GM12891 (cell line): ENCODE results near the gene PMPCB.
"Not testable (repeated sequence)": the region's sequence is repeated elsewhere in the genome, so short reads cannot be mapped to it uniquely, and the experiment has no call there.

Source experiments
- POLR2A ChIP-seq: IDR thresholded peaks from 2 replicates; pipeline ENCODE4 v1.6.1; 2011; ENCODE audit warnings: low read depth, low read length, control low read depth
- POLR2AphosphoS5 ChIP-seq: IDR thresholded peaks from 2 replicates; pipeline ENCODE4 v1.6.1; 2011; ENCODE audit warnings: low read depth, low read length, control low read depth
- TAF1 ChIP-seq: IDR thresholded peaks from 2 replicates; pipeline ENCODE4 v1.6.1; 2011; ENCODE audit warnings: low read depth, low read length, control low read depth

- not testable (repeated sequence) for TF ChIP-seq POLR2AphosphoS5, TAF1, POLR2A
Observed at GRCh38 chr7:103279636-103279962, 17.6 kb upstream of the PMPCB start.
